GM19099 (cell line): ENCODE results near the gene CYP4F8.

Experiments
- POLR2A ChIP-seq: IDR thresholded peaks from 3 replicates; pipeline ENCODE4 v1.6.1; 2011; ENCODE audit warnings: low read depth; ENCODE audit not compliant: insufficient read length; ENCODE audit errors: extremely low read depth

The CYP4F8 gene

DNA sequence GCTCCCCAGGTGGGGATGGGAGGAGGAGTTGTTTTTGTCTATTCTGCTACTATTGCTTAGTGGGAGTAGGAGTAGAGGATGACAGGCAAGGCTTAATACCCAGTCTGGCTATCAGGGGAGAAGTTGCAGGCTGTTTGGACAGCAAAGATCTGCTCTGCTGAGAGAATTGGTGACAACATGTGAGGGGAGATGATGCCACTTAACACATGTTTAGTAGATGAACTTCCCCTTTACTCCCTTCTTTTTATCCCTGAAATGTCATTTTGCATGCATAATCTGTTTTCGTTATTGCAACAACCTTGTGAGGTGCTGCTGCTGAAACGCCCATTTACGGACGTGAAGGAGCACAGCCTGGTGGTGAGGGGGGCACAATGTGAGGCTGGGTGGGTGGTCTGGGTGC is 54.9 kb downstream of the CYP4F8 start:
- TF ChIP-seq POLR2A, result no peak

- no peak for TF ChIP-seq POLR2A
These were observed 56.3 kb downstream of the CYP4F8 start for GRCh38 chr19:15671237-15671821.

DNA sequence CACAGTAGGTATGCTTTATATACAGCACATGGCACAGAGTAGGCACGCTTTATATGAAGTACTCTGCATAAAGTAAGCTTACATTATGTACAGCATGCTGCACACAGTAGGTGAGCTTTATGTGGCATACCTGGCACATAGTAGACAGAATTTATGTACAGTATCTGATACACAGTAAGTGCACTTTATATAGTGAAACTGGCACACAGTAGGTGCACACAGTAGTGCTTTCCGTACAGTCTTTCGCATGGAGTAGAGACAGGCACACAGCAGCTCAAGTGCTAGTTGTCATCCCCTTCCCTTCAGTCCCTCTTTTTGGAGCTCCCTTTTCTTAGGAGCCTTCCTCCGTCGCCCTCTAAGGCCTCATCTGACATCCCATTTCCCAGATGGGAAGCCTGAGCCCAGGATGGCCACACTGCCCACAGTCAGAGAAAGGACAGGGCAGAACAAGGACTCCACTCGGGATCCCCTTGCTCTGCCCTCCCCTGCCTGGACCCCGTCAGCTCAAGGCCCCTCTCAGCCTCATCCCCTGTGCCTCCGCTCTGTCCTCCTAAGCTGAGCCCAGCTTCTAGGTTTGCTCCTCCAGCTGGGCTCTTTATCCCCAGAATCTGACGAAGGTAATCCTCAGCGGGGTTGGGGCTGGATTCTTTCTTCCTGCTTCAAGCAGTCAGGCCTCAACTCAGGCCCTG is 57.0 kb downstream of the CYP4F8 start:
- no peak for TF ChIP-seq POLR2A

GRCh38 chr19:15672580-15673175 is 57.7 kb downstream of the CYP4F8 start, which contains the start of gene CYP4F12:
TSS of gene CYP4F12 (plus strand) at chr19:15673087. CDS start at chr19:15673530, 443 bp downstream.
- TF ChIP-seq POLR2A, result no peak

GRCh38 chr19:15673176-15673654 is 58.2 kb downstream of the CYP4F8 start:
- TF ChIP-seq POLR2A, result no peak

DNA sequence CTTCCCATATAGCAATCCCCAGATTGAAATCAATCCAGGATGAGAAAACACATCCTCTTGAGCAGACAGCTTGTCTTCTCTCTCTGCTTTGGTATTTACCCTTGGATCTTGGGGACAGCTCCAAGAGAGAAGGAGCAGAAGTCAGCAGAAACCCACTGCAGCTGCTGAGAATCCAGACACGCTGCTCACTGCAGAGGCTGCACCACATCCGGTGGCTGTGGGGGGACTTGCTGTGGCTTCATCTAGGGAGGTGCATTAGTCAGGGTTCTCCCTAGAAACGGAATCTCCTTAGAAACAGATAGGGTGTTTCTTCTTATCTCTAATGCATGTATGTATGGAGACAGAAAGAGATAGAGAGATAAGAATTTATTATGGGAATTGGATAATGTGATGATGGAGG is 60.5 kb downstream of the CYP4F8 start:
- no peak for TF ChIP-seq POLR2A

DNA sequence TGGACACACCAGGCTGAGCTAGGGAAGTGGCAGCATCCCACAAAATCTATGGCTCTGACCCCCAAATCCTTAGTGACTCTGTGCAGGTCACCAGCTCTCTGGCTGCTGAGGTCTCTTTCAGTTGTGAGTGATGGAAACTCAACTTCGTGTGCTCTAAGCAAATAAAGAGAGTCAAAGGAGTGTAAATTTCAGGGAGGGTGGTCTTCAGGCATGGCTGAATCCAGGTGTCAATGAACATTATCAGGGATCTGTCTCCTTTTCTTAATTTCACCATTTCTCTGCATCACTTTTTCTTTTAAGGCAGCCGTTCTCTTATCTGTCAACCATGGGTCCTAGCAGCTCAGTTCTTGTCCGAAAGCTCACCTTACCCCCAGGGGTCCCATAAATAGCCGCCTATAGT is 64.1 kb downstream of the CYP4F8 start:
- TF ChIP-seq POLR2A, result no peak
